H7 (cell line): Measurements from ENCODE around the gene EAF1. TPM values are rescaled to one million over a fixed set of nuclear protein-coding genes. Genes with fewer than 3 reads are reported as not detected.

Source experiments
- DNase-seq: peaks from one replicate; pipeline ENCODE4 v3.0.0; 2012
- H3K27me3 ChIP-seq: 2 replicates; pipeline ENCODE4 v1.6.0; 2011; ENCODE audit warnings: mild to moderate bottlenecking, low read length; ENCODE audit not compliant: control insufficient read depth, insufficient read depth
- H3K36me3 ChIP-seq: replicated peaks from 2 replicates; pipeline ENCODE4 v1.5.1; 2011; ENCODE audit warnings: low read length; ENCODE audit not compliant: control insufficient read depth, insufficient read depth
- H3K4me3 ChIP-seq: 2 replicates; pipeline ENCODE4 v1.5.1; 2011; ENCODE audit warnings: low read depth, mild to moderate bottlenecking, control low read depth, low read length, moderate library complexity; ENCODE audit not compliant: insufficient read depth
- total RNA-seq: library from RNA; depleted of rRNA; stranded (reverse); fragments of >200 nt; shearing (Covaris generic); gene quantifications from 2 replicates; pipeline ENCODE4 v1.2.3, GENCODE V29; 2014

EAF1 gene
- total RNA-seq, 1 experiment from 2014 or later = 25.7 TPM

DNA sequence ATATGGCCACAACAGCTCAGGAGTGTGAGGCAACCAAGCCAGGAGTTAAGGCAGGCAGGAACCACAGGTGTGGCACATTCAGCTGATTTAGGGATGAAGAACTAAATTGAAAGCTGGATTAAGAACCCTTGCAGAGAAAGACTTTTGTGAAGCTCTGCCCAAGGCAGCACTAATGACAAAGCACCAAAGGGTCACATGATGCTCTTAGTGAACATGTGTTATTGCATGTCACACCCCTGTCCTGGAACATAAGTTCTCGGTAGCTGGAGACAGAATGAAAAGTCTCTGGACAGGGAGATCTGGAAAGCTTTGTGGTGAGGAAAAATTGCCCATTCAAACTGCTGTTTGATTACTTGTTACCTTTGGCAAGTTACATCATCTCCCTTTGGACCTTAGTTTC, 3.2 kb downstream of the EAF1 start:
- no peaks in the 10 kb centered on the region for H3K27me3 ChIP-seq
- H3K36me3 ChIP-seq = peaks cover 21% of the 10 kb centered on the region
- DNase-seq = no peak
- H3K4me3 ChIP-seq = no peak overlapping the region

DNA sequence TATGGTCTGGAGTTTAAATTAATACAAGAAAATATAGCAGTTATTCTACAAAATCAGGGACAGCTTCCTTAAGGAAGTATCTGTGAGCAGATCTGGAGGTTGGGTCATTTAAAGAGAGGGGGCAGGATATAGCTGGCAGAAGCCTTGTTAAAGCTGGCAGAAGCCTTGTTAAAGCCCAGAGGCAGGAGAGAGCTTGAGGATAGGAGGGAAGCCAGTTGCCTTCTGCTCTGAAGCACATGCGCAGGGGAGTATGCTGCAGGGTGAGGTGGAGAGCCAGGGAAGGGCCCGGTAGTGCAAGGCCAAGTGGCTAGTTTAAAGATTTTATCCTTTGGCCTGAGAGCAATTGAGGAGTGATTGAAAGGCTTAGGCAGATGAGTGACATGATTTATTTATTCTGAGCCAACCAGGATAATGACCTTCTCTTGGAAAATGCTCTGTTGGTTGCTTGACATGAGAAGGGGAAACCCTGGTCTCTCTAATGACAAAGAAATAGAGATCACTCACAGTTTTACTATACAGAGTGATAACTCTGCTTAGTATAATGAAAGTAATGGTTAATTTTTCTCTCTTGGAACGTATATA, 3.9 kb downstream of the EAF1 start:
- H3K36me3 ChIP-seq = peaks cover 24% of the 10 kb centered on the region
- no peaks in the 10 kb centered on the region for H3K27me3 ChIP-seq
- no peak for DNase-seq
- no peak overlapping the region for H3K4me3 ChIP-seq

DNA sequence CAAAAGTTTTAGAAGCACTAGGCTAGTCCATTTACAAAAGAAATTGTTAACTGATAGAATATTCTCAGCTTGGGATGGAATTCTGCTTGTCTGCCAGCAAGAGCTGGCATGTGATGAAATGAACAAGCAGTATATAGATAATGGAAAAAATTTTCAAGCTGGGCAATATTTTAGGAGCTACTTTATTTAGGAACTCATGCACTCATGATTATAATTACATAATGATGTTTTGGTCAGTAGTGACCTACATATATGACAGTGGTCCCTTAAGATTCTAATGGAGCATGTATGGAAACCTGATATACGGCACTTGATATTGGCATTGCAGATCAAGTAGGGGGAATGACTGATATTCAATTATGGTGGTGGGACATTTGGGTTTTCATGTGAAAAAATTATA, 6.1 kb downstream of the EAF1 start:
- Histone ChIP-seq H3K4me3 (no peak overlapping the region), H3K36me3 (peaks cover 31% of the 10 kb centered on the region), H3K27me3 (no peaks in the 10 kb centered on the region)
- DNase-seq = no peak

DNA sequence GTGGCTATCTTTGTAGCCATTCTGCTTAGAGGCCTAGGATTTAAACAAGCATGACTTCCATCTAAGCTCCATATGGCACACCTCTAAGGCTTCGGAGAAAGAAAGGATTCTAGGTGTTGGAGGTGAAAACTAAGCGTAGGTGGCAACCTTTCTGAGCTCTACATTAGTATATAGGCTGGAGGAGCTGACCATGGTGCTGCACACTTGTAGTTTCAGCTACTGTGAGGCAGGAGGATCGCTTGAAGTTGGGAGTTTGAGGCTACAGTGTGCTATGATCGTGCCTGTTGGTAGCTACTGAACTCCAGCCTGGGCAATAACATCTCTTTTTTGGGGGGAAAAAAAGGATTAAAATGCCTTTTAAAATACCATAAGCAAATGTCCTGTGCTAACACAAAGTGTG, 7.4 kb downstream of the EAF1 start:
- no peaks in the 10 kb centered on the region for H3K27me3 ChIP-seq
- peaks cover 39% of the 10 kb centered on the region for H3K36me3 ChIP-seq
- no peak for DNase-seq
- H3K4me3 ChIP-seq = no peak overlapping the region

DNA sequence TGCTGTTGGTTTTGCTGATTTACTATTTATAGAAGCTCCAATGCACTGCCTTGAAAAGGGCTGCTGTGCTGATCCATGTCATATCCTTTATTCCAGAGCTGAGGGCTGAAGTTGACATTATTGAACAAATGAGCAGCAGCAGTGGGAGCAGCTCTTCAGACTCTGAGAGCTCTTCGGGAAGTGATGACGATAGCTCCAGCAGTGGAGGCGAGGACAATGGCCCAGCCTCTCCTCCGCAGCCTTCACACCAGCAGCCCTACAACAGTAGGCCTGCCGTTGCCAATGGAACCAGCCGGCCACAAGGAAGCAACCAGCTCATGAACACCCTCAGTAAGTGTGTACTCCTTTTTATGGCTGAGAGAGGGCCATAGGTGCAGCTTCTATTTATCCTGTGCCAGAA, 8.8 kb downstream of the EAF1 start:
- Histone ChIP-seq H3K36me3 (peaks cover 41% of the 10 kb centered on the region), H3K4me3 (no peak overlapping the region), H3K27me3 (no peaks in the 10 kb centered on the region)
- DNase-seq = no peak

DNA sequence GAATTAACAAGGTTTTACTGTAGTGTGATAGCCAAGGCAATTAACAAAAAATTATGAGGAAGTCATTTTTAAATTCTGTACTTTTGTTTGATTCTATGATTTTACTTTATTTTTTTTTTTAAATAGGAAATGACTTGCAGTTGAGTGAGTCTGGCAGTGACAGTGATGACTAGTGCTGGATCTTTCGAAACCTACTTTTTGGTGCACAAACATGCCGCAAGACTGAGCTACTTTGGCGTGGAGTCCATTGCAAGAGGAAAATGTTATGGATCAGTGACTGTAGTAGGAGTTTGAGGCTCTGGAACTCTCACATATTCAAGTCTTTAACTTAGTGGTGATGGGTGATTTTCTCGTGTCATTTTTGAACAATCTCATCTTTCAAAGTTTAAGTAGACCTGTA, 11.6 kb downstream of the EAF1 start:
- Histone ChIP-seq H3K36me3 (peaks cover 36% of the 10 kb centered on the region), H3K4me3 (no peak overlapping the region), H3K27me3 (no peaks in the 10 kb centered on the region)
- no peak for DNase-seq

DNA sequence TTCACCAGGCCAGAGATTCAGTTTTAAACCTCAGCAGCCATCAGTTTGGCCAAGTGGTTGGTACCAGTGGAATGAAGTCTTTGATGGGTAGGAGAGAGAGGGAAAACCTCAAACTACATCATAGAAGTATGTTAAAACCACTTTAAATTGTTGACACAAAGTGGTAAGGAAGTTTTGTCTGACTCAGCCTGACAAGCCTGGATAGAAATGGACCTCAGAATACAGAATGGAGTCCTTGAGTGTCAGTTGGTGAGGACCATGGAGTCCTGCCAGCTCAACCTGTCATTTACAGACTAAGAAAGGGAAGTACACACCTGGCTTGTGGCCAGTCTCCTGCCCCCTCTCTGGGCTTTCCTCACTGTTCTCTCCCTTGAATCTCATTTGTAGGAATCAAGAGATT, 12.1 kb downstream of the EAF1 start:
- Histone ChIP-seq H3K36me3 (peaks cover 33% of the 10 kb centered on the region), H3K4me3 (no peak overlapping the region), H3K27me3 (no peaks in the 10 kb centered on the region)
- no peak for DNase-seq

DNA sequence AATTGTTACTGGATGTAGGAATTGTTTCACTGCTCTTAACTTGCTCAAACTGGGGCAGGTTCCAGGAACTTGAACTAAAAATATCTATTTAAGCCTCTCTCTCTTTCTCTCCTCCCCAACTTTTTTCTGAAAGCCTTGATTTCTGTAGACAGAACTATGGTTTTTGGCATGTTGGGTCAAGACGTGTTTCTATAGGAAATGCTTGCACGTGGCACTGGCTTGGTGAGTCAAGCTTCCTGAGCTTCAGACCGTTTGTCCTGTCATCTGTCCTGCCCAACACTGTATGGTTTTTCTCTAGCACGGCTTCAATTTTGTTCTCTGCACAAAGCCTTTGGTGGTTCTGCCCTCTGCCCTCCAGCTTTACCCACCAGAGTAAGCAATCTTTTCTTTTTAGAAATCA, 13.5 kb downstream of the EAF1 start:
- H3K4me3 ChIP-seq = no peak overlapping the region
- H3K36me3 ChIP-seq = peaks cover 24% of the 10 kb centered on the region
- no peak for DNase-seq
- no peaks in the 10 kb centered on the region for H3K27me3 ChIP-seq

DNA sequence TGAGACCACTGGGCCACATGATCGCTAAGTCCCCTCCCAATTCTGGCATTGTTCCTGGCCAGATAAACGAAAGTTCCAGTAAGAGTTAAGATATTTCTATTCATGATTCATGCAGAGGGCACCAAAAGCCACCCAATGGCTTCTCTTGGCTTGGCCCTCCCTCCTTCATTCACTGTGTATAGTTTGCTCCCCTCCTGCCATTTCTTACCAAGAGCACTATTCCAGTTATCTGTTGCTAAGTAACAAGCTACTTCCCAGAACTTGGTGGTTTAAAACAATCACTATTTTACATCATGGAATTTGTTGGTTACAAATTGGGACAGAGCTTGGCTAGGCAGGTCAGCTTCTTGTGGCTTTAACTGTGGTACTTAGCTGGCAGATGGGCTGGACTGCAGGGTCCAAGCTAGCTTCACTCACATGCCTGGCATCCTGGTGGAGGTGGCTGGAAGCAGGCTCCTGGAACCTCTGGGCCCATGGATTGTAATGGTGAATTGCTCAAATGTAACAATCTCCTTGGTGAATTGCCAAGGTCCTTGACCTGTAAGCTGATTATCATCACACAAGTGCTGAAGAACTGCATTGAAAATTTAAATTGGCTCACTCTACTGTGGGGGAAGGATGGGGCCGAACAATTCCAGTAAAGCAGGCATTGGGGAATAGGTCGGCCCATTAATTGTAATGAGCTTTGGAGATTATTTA, 16.6 kb downstream of the EAF1 start:
- peaks cover 12% of the 10 kb centered on the region for H3K36me3 ChIP-seq
- H3K27me3 ChIP-seq = no peaks in the 10 kb centered on the region
- DNase-seq = no peak
- no peak overlapping the region for H3K4me3 ChIP-seq

DNA sequence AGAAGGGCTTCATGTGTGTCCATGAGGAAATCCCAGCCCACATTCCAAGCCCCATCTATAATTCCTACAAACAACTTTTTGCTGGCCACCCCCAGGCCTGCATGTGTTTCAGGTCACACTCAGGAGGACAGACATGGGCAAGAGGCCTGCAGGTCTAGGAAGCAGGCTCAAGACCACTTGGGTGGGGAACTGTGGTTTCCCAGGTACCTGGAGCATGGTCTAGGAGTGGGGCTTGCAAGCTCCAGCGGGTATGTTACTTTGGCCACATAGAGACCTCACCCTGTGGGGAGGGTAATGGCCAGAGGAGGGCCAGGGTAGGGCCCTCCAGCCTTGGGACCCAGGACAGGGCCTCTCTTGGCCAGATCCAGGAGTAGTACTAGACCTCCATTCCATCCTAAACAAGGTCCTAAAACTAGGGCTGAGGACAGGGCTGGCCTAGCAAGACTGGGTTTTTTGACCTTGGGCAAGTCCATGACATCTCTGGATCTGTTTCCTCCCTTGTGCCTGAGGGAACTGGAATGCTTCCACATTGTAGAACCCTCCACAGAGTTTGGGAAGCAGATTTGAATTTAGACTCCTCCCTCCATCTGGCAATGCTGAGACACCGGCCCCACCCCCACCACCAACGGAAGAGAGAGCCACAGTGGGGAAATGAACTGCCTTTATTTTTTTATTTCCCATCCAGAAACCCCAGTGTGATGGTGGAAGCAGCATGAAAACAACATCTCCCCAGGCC, 22.3 kb downstream of the EAF1 start:
- Histone ChIP-seq H3K36me3 (no peaks in the 10 kb centered on the region), H3K27me3 (no peaks in the 10 kb centered on the region), H3K4me3 (no peak overlapping the region)
- DNase-seq = no peak

DNA sequence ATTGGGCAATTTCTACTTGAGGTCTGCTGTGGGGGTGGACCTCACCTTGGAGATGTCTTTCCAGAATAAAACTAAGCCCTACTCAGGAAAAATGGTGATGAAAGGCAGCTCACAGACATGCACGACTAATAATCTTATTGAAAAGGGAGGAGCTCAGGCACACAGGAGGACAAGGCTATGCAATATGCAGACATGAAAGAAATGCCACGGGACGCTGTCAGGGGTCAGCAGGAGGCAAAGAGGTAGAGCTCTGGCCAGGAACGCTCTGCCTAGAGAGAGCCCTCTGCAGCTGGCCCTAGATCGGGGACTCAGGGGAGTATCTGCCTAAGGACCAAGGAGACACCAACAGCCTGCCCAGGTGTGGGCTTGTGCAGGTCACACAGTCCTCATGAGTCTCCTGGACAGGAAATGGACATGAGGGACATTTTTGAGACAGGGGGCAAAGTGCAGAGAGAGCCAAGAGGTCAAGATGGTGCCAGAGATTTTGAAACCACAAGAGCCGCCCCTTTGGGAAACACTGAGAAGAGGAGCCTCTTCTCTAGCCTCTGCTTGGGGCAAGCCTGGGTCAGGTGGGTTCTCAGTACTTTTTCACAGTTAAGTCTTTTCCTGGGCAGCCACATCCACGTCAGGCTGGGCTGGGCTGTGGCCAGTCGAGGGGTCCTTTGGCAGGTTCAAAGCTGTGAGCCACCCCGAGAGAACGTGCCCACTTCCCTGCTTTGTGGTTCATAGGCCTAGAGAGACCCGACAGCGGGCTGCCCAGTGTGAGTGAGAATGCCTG, 23.2 kb downstream of the EAF1 start:
- DNase-seq = no peak
- no peak overlapping the region for H3K4me3 ChIP-seq
- no peaks in the 10 kb centered on the region for H3K27me3 ChIP-seq
- no peaks in the 10 kb centered on the region for H3K36me3 ChIP-seq

DNA sequence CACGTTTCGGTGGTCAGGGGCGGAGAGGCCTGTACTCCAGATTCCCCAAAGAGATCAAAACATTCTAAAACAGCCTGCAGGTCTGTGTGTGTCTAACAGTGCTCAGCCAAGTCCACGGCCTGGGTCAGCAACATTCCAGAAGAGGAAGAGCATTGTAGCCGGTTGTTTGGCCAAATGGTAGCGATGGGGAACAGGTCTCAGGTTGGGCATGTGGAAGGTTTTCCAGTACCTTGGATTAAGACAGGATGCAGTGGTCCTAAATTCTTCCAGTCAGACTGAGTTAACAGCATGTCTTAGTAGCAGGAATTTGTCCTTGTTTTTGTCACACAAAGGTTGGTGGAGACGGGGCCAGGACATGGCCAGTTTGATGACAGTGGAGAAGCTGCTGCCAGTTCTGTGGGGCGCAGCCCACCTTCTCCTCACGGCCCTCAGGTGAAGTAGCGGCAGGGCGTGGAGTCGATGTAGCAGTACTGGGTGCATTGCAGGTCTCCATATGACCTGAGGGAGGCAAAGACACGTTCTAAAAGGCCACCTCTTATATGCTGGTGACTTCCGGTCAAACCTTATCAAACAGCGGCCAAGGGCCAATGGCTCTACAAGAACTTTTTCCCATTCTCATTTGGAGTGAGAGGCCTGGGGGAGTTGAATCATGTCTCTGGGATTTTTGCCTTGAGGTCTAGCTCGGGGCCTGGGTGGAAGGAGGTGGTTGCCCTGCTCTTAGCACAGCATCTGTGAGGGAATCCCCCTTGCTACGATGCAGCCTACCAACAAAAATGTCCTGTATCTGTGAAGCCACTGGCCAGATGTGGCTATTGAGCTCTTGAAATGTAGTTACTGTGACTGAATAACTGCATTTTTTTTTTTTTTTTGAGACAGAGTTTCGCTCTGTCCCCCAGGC, 24.1 kb downstream of the EAF1 start:
- no peak for DNase-seq
- Histone ChIP-seq H3K36me3 (no peaks in the 10 kb centered on the region), H3K27me3 (no peaks in the 10 kb centered on the region), H3K4me3 (no peak overlapping the region)

DNA sequence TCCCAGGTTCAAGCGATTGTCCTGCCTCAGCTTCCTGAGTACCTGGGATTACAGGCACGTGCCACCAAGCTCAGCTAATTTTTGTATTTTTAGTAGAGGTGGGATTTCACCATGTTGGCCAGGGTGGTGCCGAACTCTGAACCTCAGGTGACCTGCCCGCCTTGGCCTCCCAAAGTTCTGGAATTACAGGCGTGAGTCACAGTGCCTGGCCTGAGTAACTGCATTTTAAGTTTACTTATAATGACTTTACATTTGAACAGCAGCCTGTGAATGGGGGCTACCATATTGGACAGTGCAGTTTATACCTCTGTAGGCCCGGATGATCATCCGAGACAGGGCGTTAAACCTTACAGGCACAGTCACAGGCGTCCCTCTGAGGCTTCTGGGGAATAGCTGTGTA, 24.8 kb downstream of the EAF1 start:
- no peaks in the 10 kb centered on the region for H3K27me3 ChIP-seq
- H3K36me3 ChIP-seq = no peaks in the 10 kb centered on the region
- no peak for DNase-seq
- no peak overlapping the region for H3K4me3 ChIP-seq

DNA sequence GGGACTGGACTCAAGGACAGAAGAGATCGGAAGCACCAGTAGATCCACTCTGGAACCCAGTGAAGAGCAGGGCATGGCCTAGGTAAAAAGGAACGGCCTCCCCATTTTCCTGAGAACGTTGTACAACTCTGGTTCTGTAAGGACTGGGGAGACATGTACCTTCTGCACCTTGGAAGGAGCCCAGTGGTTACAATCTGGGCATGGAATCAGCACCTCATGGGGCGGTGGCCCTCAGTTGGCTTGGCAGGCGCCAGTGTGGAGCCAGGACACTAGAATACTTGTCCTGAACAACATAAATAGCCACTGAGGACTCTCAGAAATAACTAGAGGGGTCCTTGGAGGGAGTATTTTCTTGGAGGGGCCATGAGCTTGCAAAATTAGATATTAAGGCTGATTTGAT, 25.6 kb downstream of the EAF1 start:
- H3K4me3 ChIP-seq = no peak overlapping the region
- no peaks in the 10 kb centered on the region for H3K36me3 ChIP-seq
- no peak for DNase-seq
- no peaks in the 10 kb centered on the region for H3K27me3 ChIP-seq
